Urinary bladder (tissue), 4 donors: ENCODE measurements around the gene TMEM156. TPM values are rescaled to one million over a fixed set of nuclear protein-coding genes. Genes with fewer than 3 reads are reported as not detected.

Source experiments
- DNase-seq: peaks from one replicate; pipeline ENCODE4 v3.0.0-alpha.2; 2015; ENCODE audit errors: extremely low spot score
- H3K27ac ChIP-seq: one replicate; pipeline ENCODE4 v1.5.1; 2013; ENCODE audit warnings: low read depth, mild to moderate bottlenecking, moderate library complexity
- H3K36me3 ChIP-seq: one replicate; pipeline ENCODE4 v1.6.1; 2013; ENCODE audit warnings: mild to moderate bottlenecking, moderate library complexity; ENCODE audit not compliant: insufficient read depth
- H3K4me1 ChIP-seq: one replicate; pipeline ENCODE4 v1.6.1; 2013; ENCODE audit warnings: mild to moderate bottlenecking, moderate library complexity; ENCODE audit not compliant: insufficient read depth
- H3K4me3 ChIP-seq: one replicate; pipeline ENCODE4 v1.5.1; 2013; ENCODE audit warnings: low read depth, low read length
- WGBS: extraction: QIAGEN DNeasy Blood & Tissue Kit; methylation state at CpG from one replicate; pipeline ENCODE4 v1.1.7; 2013; 5-methylcytosine and 5-hydroxymethylcytosine counted together
- polyA plus RNA-seq: library from polyadenylated mRNA; stranded (reverse); fragments of 200-250 nt; gene quantifications from one replicate; pipeline ENCODE4 v1.2.3, GENCODE V29; 2013
- total RNA-seq: library from RNA; depleted of rRNA; stranded (reverse); fragments of >200 nt; gene quantifications from one replicate; pipeline ENCODE4 v1.2.3, GENCODE V29; 2014
- donor health status: healthy with polysubstance abuse.
- donor health status: healthy.

The TMEM156 gene, protein sequence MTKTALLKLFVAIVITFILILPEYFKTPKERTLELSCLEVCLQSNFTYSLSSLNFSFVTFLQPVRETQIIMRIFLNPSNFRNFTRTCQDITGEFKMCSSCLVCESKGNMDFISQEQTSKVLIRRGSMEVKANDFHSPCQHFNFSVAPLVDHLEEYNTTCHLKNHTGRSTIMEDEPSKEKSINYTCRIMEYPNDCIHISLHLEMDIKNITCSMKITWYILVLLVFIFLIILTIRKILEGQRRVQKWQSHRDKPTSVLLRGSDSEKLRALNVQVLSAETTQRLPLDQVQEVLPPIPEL
- total RNA-seq (0.74 TPM), polyA plus RNA-seq (0.53 TPM)

DNA sequence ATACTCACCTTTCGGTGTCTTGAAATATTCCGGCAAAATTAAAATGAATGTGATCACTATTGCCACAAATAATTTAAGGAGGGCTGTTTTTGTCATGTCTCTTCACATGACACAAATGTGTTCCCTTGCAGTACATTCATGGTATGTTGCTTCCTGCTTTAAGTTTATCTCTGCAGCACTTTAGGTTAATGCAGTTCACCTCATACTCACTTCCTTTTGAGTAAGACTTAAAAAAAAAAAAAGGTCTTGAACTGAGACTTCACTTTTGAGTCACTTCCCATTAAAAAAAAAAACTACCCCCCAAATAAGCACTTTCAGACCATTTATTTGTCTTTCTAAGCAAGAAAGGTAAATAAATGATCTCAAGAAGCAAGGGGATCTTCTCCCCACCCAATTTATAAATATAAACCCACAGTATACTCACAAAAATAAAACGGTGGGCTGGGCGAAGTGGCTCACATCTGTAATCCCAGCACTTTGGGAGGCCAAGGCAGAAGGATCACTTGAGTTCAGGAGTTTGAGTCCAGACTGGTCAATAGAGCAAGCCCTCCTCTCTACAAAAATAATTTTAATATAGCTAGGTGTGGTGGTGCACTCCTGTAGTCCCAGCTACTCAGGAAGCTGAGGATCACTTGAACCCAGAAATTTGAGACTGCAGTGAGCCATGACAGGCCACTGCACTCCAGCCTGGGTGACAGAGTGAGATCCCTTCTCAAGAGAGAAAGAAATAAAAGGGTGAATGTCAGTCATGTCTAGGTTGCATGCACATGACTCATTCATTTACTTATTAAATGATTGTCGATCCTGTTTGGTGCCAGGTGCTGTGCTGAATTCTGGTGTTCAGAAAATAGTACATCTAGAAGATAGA is at the start of gene TMEM156:
TMEM156 (minus strand) TSS at position 192 of the 868 bp plus-strand sequence; CDS start at position 96, 96 bp downstream.
- 69% methylated on average over 5 of the region's 5 CpGs for WGBS
- Histone ChIP-seq H3K36me3 (no peaks in the 10 kb centered on the region), H3K4me1 (no peaks in the 10 kb centered on the region), H3K27ac (peak within 1 kb of the TSS; percentile 23), H3K4me3 (no peak within 1 kb of the TSS)
- DNase-seq = no peak

DNA sequence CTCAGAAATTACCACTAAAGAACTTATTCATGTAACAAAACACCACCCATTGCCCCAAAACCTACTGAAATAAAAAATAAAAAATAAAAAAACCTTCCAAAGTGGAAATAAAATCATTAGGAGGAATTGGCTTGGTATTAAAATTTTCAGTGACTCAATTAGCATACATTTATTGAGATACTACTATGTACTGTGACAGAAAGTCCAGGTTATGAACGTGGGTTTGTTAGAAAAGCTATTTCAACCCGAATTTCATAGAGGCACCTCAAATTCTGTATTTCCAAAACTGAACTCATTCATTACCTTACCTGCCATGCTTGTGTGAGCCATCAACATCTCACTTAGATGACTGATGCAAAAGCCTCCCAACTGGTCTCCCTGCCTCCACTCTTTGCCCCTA is 46.6 kb upstream of the TMEM156 start:
- Histone ChIP-seq H3K4me1 (no peaks in the 10 kb centered on the region), H3K4me3 (no peak overlapping the region), H3K27ac (no peak overlapping the region), H3K36me3 (no peaks in the 10 kb centered on the region)
- no peak for DNase-seq
- WGBS = 94% methylated on average over 2 of the region's 2 CpGs

GRCh38 chr4:39068907-39069306 is 36.7 kb upstream of the TMEM156 start:
- DNase-seq = no peak
- no peak overlapping the region for H3K4me3 ChIP-seq
- no peak overlapping the region for H3K27ac ChIP-seq
- WGBS = 93% methylated on average over 3 of the region's 3 CpGs
- H3K4me1 ChIP-seq = no peaks in the 10 kb centered on the region
- no peaks in the 10 kb centered on the region for H3K36me3 ChIP-seq

- Histone ChIP-seq H3K4me3 (no peak overlapping the region), H3K27ac (no peak overlapping the region), H3K4me1 (no peaks in the 10 kb centered on the region), H3K36me3 (no peaks in the 10 kb centered on the region)
- no peak for DNase-seq
- 90% methylated on average over 3 of the region's 3 CpGs for WGBS
Measured at GRCh38 chr4:39067451-39067850, 35.2 kb upstream of the TMEM156 start.

GRCh38 chr4:39067031-39067430 is 34.8 kb upstream of the TMEM156 start:
- 94% methylated on average over 2 of the region's 2 CpGs for WGBS
- no peaks in the 10 kb centered on the region for H3K4me1 ChIP-seq
- no peaks in the 10 kb centered on the region for H3K36me3 ChIP-seq
- no peak overlapping the region for H3K27ac ChIP-seq
- no peak for DNase-seq
- H3K4me3 ChIP-seq = no peak overlapping the region

- Histone ChIP-seq H3K36me3 (no peaks in the 10 kb centered on the region), H3K4me1 (no peaks in the 10 kb centered on the region)
Measured at GRCh38 chr4:39066371-39066770, 34.2 kb upstream of the TMEM156 start.

GRCh38 chr4:39063430-39063829 is 31.2 kb upstream of the TMEM156 start:
- Histone ChIP-seq H3K4me1 (no peaks in the 10 kb centered on the region), H3K4me3 (no peak overlapping the region), H3K36me3 (no peaks in the 10 kb centered on the region), H3K27ac (no peak overlapping the region)
- DNase-seq = no peak

More at GRCh38 chr4:39066371-39066770, 34.2 kb upstream of the TMEM156 start:
- H3K27ac ChIP-seq = no peak overlapping the region
- WGBS = 95% methylated on average over 2 of the region's 2 CpGs
- H3K4me3 ChIP-seq = no peak overlapping the region
- no peak for DNase-seq

DNA sequence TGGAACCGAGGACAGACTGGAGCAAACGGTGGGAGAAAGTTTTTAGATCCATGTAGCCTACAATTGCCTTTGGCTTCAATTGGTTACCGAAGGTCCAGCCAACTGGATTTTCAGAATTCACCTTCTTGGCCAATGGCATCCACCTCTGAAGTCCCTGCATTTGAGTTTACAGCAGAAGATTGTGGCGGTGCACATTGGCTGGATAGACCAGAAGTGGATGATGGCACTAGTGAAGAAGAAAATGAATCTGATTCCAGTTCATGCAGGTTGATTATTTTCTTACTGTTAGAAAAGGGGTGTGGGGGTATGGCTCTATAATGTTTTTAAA is 30.5 kb upstream of the TMEM156 start:
- Histone ChIP-seq H3K4me3 (no peak overlapping the region), H3K4me1 (no peaks in the 10 kb centered on the region), H3K27ac (no peak overlapping the region), H3K36me3 (no peaks in the 10 kb centered on the region)
- WGBS = 63% methylated on average over 4 of the region's 4 CpGs
- no peak for DNase-seq

DNA sequence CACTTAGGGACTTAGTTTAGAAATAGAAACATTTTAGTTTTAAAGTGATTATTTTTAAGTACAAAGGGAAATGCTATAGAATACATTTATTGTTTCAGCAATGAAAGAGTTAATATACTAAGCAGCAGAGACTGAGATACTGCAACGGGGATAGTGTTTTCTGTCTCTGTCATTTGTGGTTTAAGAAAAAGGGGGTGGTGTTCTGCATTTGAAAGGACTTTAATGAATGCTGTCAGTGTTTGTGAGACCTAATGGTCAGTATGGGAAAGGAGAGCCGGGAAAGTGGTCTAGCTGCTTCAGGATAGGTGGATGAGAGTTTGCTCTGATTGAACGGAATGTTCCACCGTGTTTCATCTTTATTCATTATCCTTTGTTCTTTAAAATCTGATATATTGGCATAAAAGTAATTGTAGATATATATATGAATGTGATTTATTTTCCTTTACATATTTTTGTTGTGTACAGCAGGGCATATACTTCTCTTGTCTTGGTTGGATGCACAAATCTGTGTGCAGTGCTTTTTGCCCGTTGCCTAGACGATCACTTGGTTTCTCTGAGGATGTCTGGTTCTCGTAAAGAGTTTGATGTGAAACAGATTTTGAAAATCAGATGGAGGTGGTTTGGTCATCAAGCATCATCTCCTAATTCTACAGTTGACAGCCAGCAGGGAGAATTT is 30.0 kb upstream of the TMEM156 start, which contains the start of gene KLHL5:
KLHL5 (plus strand) TSS at position 139 of the 676 bp plus-strand sequence; CDS start at position 560, 421 bp downstream.
- DNase-seq = no peak
- H3K36me3 ChIP-seq = no peaks in the 10 kb centered on the region
- H3K4me3 ChIP-seq = no peak within 1 kb of the TSS
- no peak within 1 kb of the TSS for H3K27ac ChIP-seq
- 36% methylated on average over 7 of the region's 7 CpGs for WGBS
- no peaks in the 10 kb centered on the region for H3K4me1 ChIP-seq

- no peak overlapping the region for H3K27ac ChIP-seq
- no peaks in the 10 kb centered on the region for H3K4me1 ChIP-seq
- no peaks in the 10 kb centered on the region for H3K36me3 ChIP-seq
- H3K4me3 ChIP-seq = no peak overlapping the region
- 99% methylated on average over 1 of the region's 1 CpG for WGBS
- DNase-seq = no peak
Measured at GRCh38 chr4:39061457-39061856, 29.2 kb upstream of the TMEM156 start.

DNA sequence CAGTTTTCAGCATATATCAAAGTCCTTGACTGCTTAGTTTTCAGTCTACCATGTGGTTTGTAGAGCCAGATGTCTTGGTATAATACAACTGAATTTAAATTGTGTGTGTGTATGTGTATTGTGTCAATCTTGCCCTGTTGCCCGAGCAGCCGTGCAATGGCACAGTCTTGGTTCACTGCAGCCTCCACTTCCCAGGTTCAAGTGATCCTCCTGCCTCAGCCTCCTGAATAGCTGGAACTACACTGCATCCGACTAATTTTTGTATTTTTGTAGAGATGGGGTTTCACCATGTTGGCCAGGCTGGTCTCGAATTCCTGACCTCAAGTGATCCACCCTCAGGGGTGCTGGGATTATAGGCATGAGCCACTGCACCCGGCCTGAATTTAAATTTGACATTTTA is 23.8 kb upstream of the TMEM156 start:
- no peak for DNase-seq
- WGBS = 98% methylated on average over 5 of the region's 5 CpGs
- H3K36me3 ChIP-seq = no peaks in the 10 kb centered on the region
- H3K27ac ChIP-seq = no peak overlapping the region
- H3K4me1 ChIP-seq = no peaks in the 10 kb centered on the region
- no peak overlapping the region for H3K4me3 ChIP-seq

- Histone ChIP-seq H3K4me1 (no peaks in the 10 kb centered on the region), H3K4me3 (no peak overlapping the region), H3K36me3 (no peaks in the 10 kb centered on the region), H3K27ac (no peak overlapping the region)
- WGBS = 86% methylated on average over 3 of the region's 3 CpGs
- DNase-seq = no peak
Measured at GRCh38 chr4:39054497-39054896, 22.3 kb upstream of the TMEM156 start.

GRCh38 chr4:39053983-39054382 is 21.8 kb upstream of the TMEM156 start:
- Histone ChIP-seq H3K4me3 (no peak overlapping the region), H3K36me3 (no peaks in the 10 kb centered on the region), H3K4me1 (no peaks in the 10 kb centered on the region), H3K27ac (no peak overlapping the region)
- WGBS = 92% methylated on average over 4 of the region's 4 CpGs
- no peak for DNase-seq

DNA sequence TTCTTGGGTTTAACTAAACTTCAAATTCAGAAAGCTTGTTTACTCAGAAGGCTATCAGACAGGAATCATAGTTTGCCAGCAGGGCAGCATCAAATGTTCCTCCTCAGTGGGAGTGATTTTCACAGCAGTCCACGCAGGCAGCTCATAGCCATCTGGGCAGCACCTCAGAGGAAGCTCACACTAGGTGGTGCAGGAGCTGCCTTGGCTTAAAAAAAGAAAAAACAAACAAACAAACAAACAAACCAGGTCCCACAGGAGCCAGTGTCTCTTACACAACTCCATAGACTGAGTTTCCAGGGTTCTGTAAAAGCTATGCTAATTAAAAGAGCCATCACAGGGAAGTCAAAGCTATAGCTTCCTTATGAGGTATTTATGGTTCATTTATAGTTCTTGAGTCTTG is 19.3 kb upstream of the TMEM156 start:
- H3K27ac ChIP-seq = no peak overlapping the region
- WGBS = 71% methylated on average over 1 of the region's 1 CpG

More for the DNA sequence above, 19.3 kb upstream of the TMEM156 start:
- no peak overlapping the region for H3K4me3 ChIP-seq
- no peak for DNase-seq
- H3K4me1 ChIP-seq = no peaks in the 10 kb centered on the region
- H3K36me3 ChIP-seq = no peaks in the 10 kb centered on the region
